Activated CD4-positive, alpha-beta T cell treated with anti-CD3 and anti-CD28 coated beads for 1 hour (primary cell): ENCODE measurements around the gene C1orf35.

Experiments
- DNase-seq: peaks from one replicate; pipeline ENCODE4 v3.0.0-alpha.2; 2020

C1orf35 gene

GRCh38 chr1:228093050-228093906, 9.8 kb downstream of the C1orf35 start:
- DNase-seq: no peak

GRCh38 chr1:228092342-228093049, 10.6 kb downstream of the C1orf35 start:
- DNase-seq: no peak

GRCh38 chr1:228091084-228091483, 12.0 kb downstream of the C1orf35 start:
- DNase-seq: no peak

- DNase-seq: no peak
Observed at GRCh38 chr1:228090613-228091081, 12.5 kb downstream of the C1orf35 start.

GRCh38 chr1:228089519-228090380, 13.4 kb downstream of the C1orf35 start:
- DNase-seq: no peak

GRCh38 chr1:228088586-228089498, 14.3 kb downstream of the C1orf35 start:
- DNase-seq: no peak

- DNase-seq: no peak
Observed at GRCh38 chr1:228087771-228088251, 15.3 kb downstream of the C1orf35 start.

- no peak for DNase-seq
Observed at GRCh38 chr1:228085287-228085951, 17.7 kb downstream of the C1orf35 start.

- no peak for DNase-seq
Observed at GRCh38 chr1:228084797-228085196, 18.3 kb downstream of the C1orf35 start.

- DNase-seq: no peak
Observed at GRCh38 chr1:228084325-228084724, 18.8 kb downstream of the C1orf35 start.

- DNase-seq: no peak
Observed at GRCh38 chr1:228083871-228084278, 19.2 kb downstream of the C1orf35 start.

GRCh38 chr1:228082918-228083870, 19.9 kb downstream of the C1orf35 start:
- no peak for DNase-seq

GRCh38 chr1:228082214-228082917, 20.8 kb downstream of the C1orf35 start, which contains the start of gene ARF1:
Gene ARF1, plus strand, starts transcription at chr1:228082708. Its CDS starts 14,407 bp downstream, at chr1:228097115.
- DNase-seq: peak; percentile 93

- no peak for DNase-seq
Observed at GRCh38 chr1:228081578-228082213, 21.4 kb downstream of the C1orf35 start.

GRCh38 chr1:228081144-228081543, 22.0 kb downstream of the C1orf35 start:
- no peak for DNase-seq

- DNase-seq: no peak
Observed at GRCh38 chr1:228079601-228080263, 23.4 kb downstream of the C1orf35 start.

GRCh38 chr1:228079013-228079412, 24.1 kb downstream of the C1orf35 start:
- DNase-seq: no peak
